HG03095 (cell line): ENCODE results near the gene CRY2.
A peak's percentile ranks its signal among the peaks of the same experiment; 100 is the strongest.
"Not testable (repeated sequence)": the region's sequence is repeated elsewhere in the genome, so short reads cannot be mapped to it uniquely, and the experiment has no call there.

Experiments used
- ATAC-seq: cut with Tn5 transposase; IDR thresholded peaks from one replicate; pipeline ENCODE4 v1.9.1; 2021; ENCODE audit warnings: moderate library complexity; ENCODE audit not compliant: unreplicated experiment

The CRY2 gene

GRCh38 chr11:45896422-45896984, 49.2 kb downstream of the CRY2 start:
- no peak for ATAC-seq

GRCh38 chr11:45897556-45897955, 50.3 kb downstream of the CRY2 start:
- ATAC-seq: no peak

GRCh38 chr11:45899086-45899447, 51.8 kb downstream of the CRY2 start:
- no peak for ATAC-seq

GRCh38 chr11:45899448-45900174, 52.3 kb downstream of the CRY2 start:
- ATAC-seq: peak; percentile 66

GRCh38 chr11:45900175-45900800, 53.0 kb downstream of the CRY2 start:
- ATAC-seq: not testable (repeated sequence)

GRCh38 chr11:45900916-45901617, 53.8 kb downstream of the CRY2 start:
- no peak for ATAC-seq

- no peak for ATAC-seq
Observed at GRCh38 chr11:45901626-45902025, 54.4 kb downstream of the CRY2 start.

GRCh38 chr11:45902452-45903380, 55.4 kb downstream of the CRY2 start:
- ATAC-seq: no peak

GRCh38 chr11:45904309-45904915, 57.1 kb downstream of the CRY2 start:
- no peak for ATAC-seq

GRCh38 chr11:45905095-45905494, 57.8 kb downstream of the CRY2 start:
- no peak for ATAC-seq

- not testable (repeated sequence) for ATAC-seq
Observed at GRCh38 chr11:45905576-45905975, 58.3 kb downstream of the CRY2 start.

GRCh38 chr11:45906096-45906682, 58.9 kb downstream of the CRY2 start:
- no peak for ATAC-seq

GRCh38 chr11:45906965-45907611, 59.8 kb downstream of the CRY2 start, which contains the start of gene FREY1:
TSS of gene FREY1 (minus strand) at chr11:45907271. CDS start at chr11:45907245, 26 bp downstream.
- ATAC-seq: no peak

- ATAC-seq: no peak
Observed at GRCh38 chr11:45907911-45908370, 60.7 kb downstream of the CRY2 start.

GRCh38 chr11:45909594-45910475, 62.6 kb downstream of the CRY2 start:
- no peak for ATAC-seq

GRCh38 chr11:45910623-45911022, 63.3 kb downstream of the CRY2 start:
- ATAC-seq: no peak

- ATAC-seq: no peak
Observed at GRCh38 chr11:45913514-45913913, 66.2 kb downstream of the CRY2 start.

- ATAC-seq: no peak
Observed at GRCh38 chr11:45913942-45914635, 66.8 kb downstream of the CRY2 start.
